IMR-90 (cell line): Measurements from ENCODE around the gene FAM162B. TPM values are rescaled to one million over a fixed set of nuclear protein-coding genes. Genes with fewer than 3 reads are reported as not detected.

Experiments used
- ATAC-seq: fragments of 200-7000 bp; cut with Tn5 transposase; 2 replicates; pipeline ENCODE4 v1.9.1; 2020; ENCODE audit warnings: low read depth, mild to moderate bottlenecking, moderate library complexity
- BruUV-seq: library from RNA; stranded (reverse); fragments of 400-500 nt; replicated peaks from 2 replicates; lab custom pipeline; 2021; lab: Mats Ljungman, UMichigan
- CTCF ChIA-PET: fragments of 300-600 bp; formaldehyde crosslinking; extraction: SDS; loops from one replicate; lab custom pipeline; 2021; ENCODE audit warnings: antibody characterized with exemption; lab: Yijun Ruan, JAX
- POLR2A ChIA-PET: fragments of 300-600 bp; sonication (Branson Sonifier 250); formaldehyde crosslinking; loops from one replicate; lab custom pipeline; 2022; ENCODE audit warnings: antibody characterized with exemption; ENCODE audit not compliant: unreplicated experiment; lab: Charles Lee
- DNase-seq: peaks from one replicate; pipeline ENCODE4 v3.0.0; 2013
- H2AFZ ChIP-seq: replicated peaks from 2 replicates; pipeline ENCODE3; 2013; ENCODE audit warnings: low read length, mild to moderate bottlenecking; ENCODE audit not compliant: poor library complexity
- H2AK5ac ChIP-seq: 2 replicates; pipeline ENCODE4 v1.6.1; 2013; ENCODE audit warnings: low read depth, low read length, inconsistent platforms
- H2AK9ac ChIP-seq: replicated peaks from 2 replicates; pipeline ENCODE3; 2013; ENCODE audit warnings: mild to moderate bottlenecking, low read depth, low read length, moderate library complexity; ENCODE audit not compliant: poor library complexity
- H2BK120ac ChIP-seq: 2 replicates; pipeline ENCODE4 v1.6.1; 2013; ENCODE audit warnings: low read depth, low read length, inconsistent platforms
- H2BK15ac ChIP-seq: 3 replicates; pipeline ENCODE4 v1.6.1; 2013; ENCODE audit warnings: low read depth, low read length, inconsistent platforms
- H2BK20ac ChIP-seq: 2 replicates; pipeline ENCODE4 v1.6.1; 2013; ENCODE audit warnings: low read depth, mild to moderate bottlenecking, inconsistent platforms, low read length, moderate library complexity
- H2BK5ac ChIP-seq: 2 replicates; pipeline ENCODE4 v1.6.1; 2013; ENCODE audit warnings: mild to moderate bottlenecking, low read depth, low read length, inconsistent platforms; ENCODE audit not compliant: poor library complexity, severe bottlenecking
- H3K14ac ChIP-seq: replicated peaks from 2 replicates; pipeline ENCODE4 v1.6.1; 2013; ENCODE audit warnings: low read depth, low read length, inconsistent platforms
- H3K18ac ChIP-seq: 2 replicates; pipeline ENCODE4 v1.6.1; 2013; ENCODE audit warnings: low read depth, low read length, control low read depth
- H3K23ac ChIP-seq: 2 replicates; pipeline ENCODE4 v1.6.1; 2013; ENCODE audit warnings: low read depth, low read length, inconsistent platforms
- H3K27ac ChIP-seq: 2 replicates; pipeline ENCODE4 v1.5.1; 2013; ENCODE audit warnings: mild to moderate bottlenecking, control low read depth, low read length; ENCODE audit not compliant: insufficient read depth
- H3K27me3 ChIP-seq: 2 replicates; pipeline ENCODE4 v1.6.1; 2013; ENCODE audit warnings: low read length; ENCODE audit not compliant: control insufficient read depth, insufficient read depth
- H3K36me3 ChIP-seq: 2 replicates; pipeline ENCODE4 v1.6.1; 2013; ENCODE audit warnings: low read length, mixed read lengths; ENCODE audit not compliant: control insufficient read depth, insufficient read depth
- H3K4ac ChIP-seq: 2 replicates; pipeline ENCODE4 v1.6.1; 2013; ENCODE audit warnings: low read depth, low read length, inconsistent platforms
- H3K4me1 ChIP-seq: 2 replicates; pipeline ENCODE4 v1.6.1; 2013; ENCODE audit warnings: low read length, mixed read lengths; ENCODE audit not compliant: control insufficient read depth, insufficient read depth
- H3K4me2 ChIP-seq: 2 replicates; pipeline ENCODE4 v1.6.1; 2013; ENCODE audit warnings: low read depth, mild to moderate bottlenecking, control low read depth, low read length, moderate library complexity
- H3K4me3 ChIP-seq: 2 replicates; pipeline ENCODE4 v1.5.1; 2013; ENCODE audit warnings: low read depth, mild to moderate bottlenecking, control low read depth, low read length, moderate library complexity; ENCODE audit not compliant: insufficient read depth
- H3K56ac ChIP-seq: 2 replicates; pipeline ENCODE4 v1.6.1; 2013; ENCODE audit warnings: low read length, inconsistent platforms; ENCODE audit not compliant: insufficient read depth; ENCODE audit errors: extremely low read depth
- H3K79me1 ChIP-seq, 2 experiments: 2 replicates each; pipeline ENCODE4 v1.6.1; 2013; ENCODE audit warnings: low read length in 2 of 2, inconsistent platforms in 1 of 2, low read depth in 1 of 2
- H3K9ac ChIP-seq: 2 replicates; pipeline ENCODE4 v1.6.1; 2013; ENCODE audit warnings: low read depth, low read length, control low read depth
- H3K9me1 ChIP-seq: 2 replicates; pipeline ENCODE4 v1.6.1; 2013; ENCODE audit warnings: low read length, inconsistent platforms; ENCODE audit not compliant: insufficient read depth
- H3K9me3 ChIP-seq: 2 replicates; pipeline ENCODE4 v1.6.1; 2013; ENCODE audit warnings: low read length; ENCODE audit not compliant: control insufficient read depth, insufficient read depth
- H4K20me1 ChIP-seq: 2 replicates; pipeline ENCODE4 v1.6.1; 2013; ENCODE audit warnings: low read length, inconsistent platforms; ENCODE audit not compliant: insufficient read depth
- H4K5ac ChIP-seq: 2 replicates; pipeline ENCODE4 v1.6.1; 2013; ENCODE audit warnings: mild to moderate bottlenecking, low read depth, low read length, control low read depth
- H4K8ac ChIP-seq, 2 experiments: 2 replicates each; pipeline ENCODE4 v1.6.1; 2013; ENCODE audit warnings: low read depth in 2 of 2, low read length in 2 of 2, control low read depth in 1 of 2, inconsistent platforms in 1 of 2
- H4K91ac ChIP-seq: 2 replicates; pipeline ENCODE4 v1.6.1; 2013; ENCODE audit warnings: low read depth, low read length, inconsistent platforms; ENCODE audit not compliant: insufficient read depth
- BHLHE40 ChIP-seq: fragments of 150-350 bp; IDR thresholded peaks from 2 replicates; pipeline ENCODE4 v1.6.1; 2016; ENCODE audit warnings: mild to moderate bottlenecking, low read depth, low read length
- CHD1 ChIP-seq: IDR thresholded peaks from 2 replicates; pipeline ENCODE4 v1.6.1; 2012; ENCODE audit warnings: low read depth, low read length, improper control_type of control experiment
- ELK1 ChIP-seq: fragments of 150-350 bp; IDR thresholded peaks from 2 replicates; pipeline ENCODE4 v1.6.1; 2016; ENCODE audit warnings: low read depth, mild to moderate bottlenecking, low read length, moderate library complexity, borderline replicate concordance
- FOS ChIP-seq: fragments of 150-350 bp; IDR thresholded peaks from 2 replicates; pipeline ENCODE4 v1.6.1; 2016; ENCODE audit warnings: low read depth, low read length
- MAZ ChIP-seq: IDR thresholded peaks from 2 replicates; pipeline ENCODE4 v1.6.1; 2012; ENCODE audit warnings: low read depth, mild to moderate bottlenecking, low read length, improper control_type of control experiment, moderate library complexity, borderline replicate concordance
- RFX5 ChIP-seq: IDR thresholded peaks from 2 replicates; pipeline ENCODE4 v1.8.0; 2012; ENCODE audit warnings: low read depth, mild to moderate bottlenecking, low read length, moderate library complexity
- USF2 ChIP-seq: fragments of 150-350 bp; IDR thresholded peaks from 2 replicates; pipeline ENCODE4 v1.6.1; 2017; ENCODE audit warnings: mild to moderate bottlenecking, antibody characterized with exemption, low read length, low read depth
- WGBS, 2 experiments: methylation state at CpG; one replicate each; pipeline versions ENCODE4 v1.1.5 to v1.1.7; 2013; ENCODE audit warnings: missing lambda C conversion rate in 2 of 2; ENCODE audit not compliant: insufficient read length in 1 of 2; ENCODE audit errors: extremely low coverage in 2 of 2; 5-methylcytosine and 5-hydroxymethylcytosine counted together
- dilution Hi-C: fragments of 300-500 bp; cut with HindIII; formaldehyde crosslinking; loops from one replicate; pipeline ENCODE4 v1.14.3; 2018; ENCODE audit warnings: low sequenced_read_pairs; ENCODE audit not compliant: unreplicated experiment
- in situ Hi-C: fragments of 300-500 bp; cut with MboI; formaldehyde crosslinking; loops from 3 replicates; pipeline ENCODE4 v1.14.3; 2019; ENCODE audit warnings: low sequenced_read_pairs, inconsistent platforms, mixed read lengths
- intact Hi-C: fragments of 100-400 bp; cut with micrococcal nuclease; formaldehyde crosslinking; loops from 2 replicates; pipeline ENCODE4 v1.10.0; 2022
- polyA plus RNA-seq, 3 experiments: library from polyadenylated mRNA; depleted of rRNA; stranded (reverse); fragments of >200 nt; gene quantifications; 2 replicates each; pipeline ENCODE4 v1.2.3, GENCODE V29; 2012; ENCODE audit warnings: low replicate concordance in 1 of 3
- total RNA-seq: library from RNA; depleted of rRNA; stranded (reverse); fragments of >200 nt; gene quantifications from 2 replicates; pipeline ENCODE4 v1.2.3, GENCODE V29; 2012
- TF ChIP-seq, protein P1 (sequence below): conservative IDR thresholded peaks from 2 replicates; pipeline ENCODE4 v1.5.1; 2012; ENCODE audit warnings: mild to moderate bottlenecking, low read depth, low read length, improper control_type of control experiment

FAM162B gene
- total and polyA plus RNA-seq, 2 of the 4 experiments (the other 2 are of a cell fraction), result 2.9 to 3.2 TPM

DNA sequence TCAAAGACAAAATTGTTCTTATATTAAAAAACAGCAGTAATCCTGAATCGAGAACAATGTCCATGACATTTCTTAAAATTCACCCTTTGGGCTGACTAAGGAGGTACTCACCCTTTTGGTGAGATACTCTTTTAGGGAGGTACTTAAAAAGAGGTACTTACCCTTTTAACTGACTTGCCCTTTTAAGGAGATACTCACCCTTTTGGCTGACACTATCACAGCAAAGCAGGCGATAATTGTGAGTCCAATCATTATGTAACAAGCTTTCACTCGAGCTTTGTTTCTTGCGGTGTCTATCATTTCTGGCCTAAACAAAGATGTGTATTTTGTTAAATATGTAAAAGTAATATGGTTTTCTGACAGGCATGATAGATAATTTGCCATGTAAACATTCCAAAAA lies 3.7 kb downstream of the FAM162B start:
- dilution Hi-C loops (no loop called here), intact Hi-C loops (no loop called here)

More for the DNA sequence above, 3.7 kb downstream of the FAM162B start:
- Histone ChIP-seq H3K9me3 (no peaks in the 10 kb centered on the region), H3K23ac (no peak overlapping the region), H3K36me3 (no peaks in the 10 kb centered on the region), H2BK15ac (no peak overlapping the region), H2BK20ac (no peak overlapping the region), H3K4me1 (no peaks in the 10 kb centered on the region), H3K18ac (no peak overlapping the region), H3K4me3 (no peak overlapping the region), H2BK5ac (no peak overlapping the region), H3K9ac (no peak overlapping the region), H3K14ac (no peak overlapping the region), H3K4ac (no peak overlapping the region), H2AFZ (no peak overlapping the region), H3K4me2 (no peak overlapping the region), H2AK5ac (no peak overlapping the region), H3K56ac (no peak overlapping the region), H3K79me1 (no peaks in the 10 kb centered on the region), H3K27me3 (peaks cover 10% of the 10 kb centered on the region), H4K91ac (no peak overlapping the region), H3K27ac (no peak overlapping the region), H4K20me1 (no peaks in the 10 kb centered on the region), H2AK9ac (no peak overlapping the region), H4K5ac (no peak overlapping the region), H3K9me1 (no peaks in the 10 kb centered on the region), H4K8ac (no peak overlapping the region), H2BK120ac (no peak overlapping the region)
- no TSS peak for BruUV-seq
- ChIA-PET POLR2A (no interaction called here), CTCF (no interaction called here)
- in situ Hi-C loops, result no loop called here
- ATAC-seq (no peak), DNase-seq (no peak)
- no peak for TF ChIP-seq RFX5
- TF ChIP-seq ELK1, result no peak
- TF ChIP-seq, protein P1, sequence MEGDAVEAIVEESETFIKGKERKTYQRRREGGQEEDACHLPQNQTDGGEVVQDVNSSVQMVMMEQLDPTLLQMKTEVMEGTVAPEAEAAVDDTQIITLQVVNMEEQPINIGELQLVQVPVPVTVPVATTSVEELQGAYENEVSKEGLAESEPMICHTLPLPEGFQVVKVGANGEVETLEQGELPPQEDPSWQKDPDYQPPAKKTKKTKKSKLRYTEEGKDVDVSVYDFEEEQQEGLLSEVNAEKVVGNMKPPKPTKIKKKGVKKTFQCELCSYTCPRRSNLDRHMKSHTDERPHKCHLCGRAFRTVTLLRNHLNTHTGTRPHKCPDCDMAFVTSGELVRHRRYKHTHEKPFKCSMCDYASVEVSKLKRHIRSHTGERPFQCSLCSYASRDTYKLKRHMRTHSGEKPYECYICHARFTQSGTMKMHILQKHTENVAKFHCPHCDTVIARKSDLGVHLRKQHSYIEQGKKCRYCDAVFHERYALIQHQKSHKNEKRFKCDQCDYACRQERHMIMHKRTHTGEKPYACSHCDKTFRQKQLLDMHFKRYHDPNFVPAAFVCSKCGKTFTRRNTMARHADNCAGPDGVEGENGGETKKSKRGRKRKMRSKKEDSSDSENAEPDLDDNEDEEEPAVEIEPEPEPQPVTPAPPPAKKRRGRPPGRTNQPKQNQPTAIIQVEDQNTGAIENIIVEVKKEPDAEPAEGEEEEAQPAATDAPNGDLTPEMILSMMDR, result no peak
- no peak for TF ChIP-seq BHLHE40
- TF ChIP-seq MAZ, result no peak
- TF ChIP-seq FOS, result no peak
- no peak for TF ChIP-seq USF2
- TF ChIP-seq CHD1, result no peak
- WGBS, 2 experiments, result no CpG with 5 or more reads among the region's 4 CpGs
